Liver (tissue), 10 donors: ENCODE measurements around the gene PROS1. TPM values are rescaled to one million over a fixed set of nuclear protein-coding genes. Genes with fewer than 3 reads are reported as not detected.
"Not testable (repeated sequence)": the region's sequence is repeated elsewhere in the genome, so short reads cannot be mapped to it uniquely, and the experiment has no call there.

Source experiments
- DNase-seq: peaks from one replicate; pipeline ENCODE4 v3.0.0-alpha.2; 2017; ENCODE audit warnings: low spot score
- H3K27ac ChIP-seq, 2 donors: one replicate each; pipeline ENCODE4 v1.7.0; 2013; ENCODE audit warnings: inconsistent platforms in 2 of 2, low read length in 2 of 2, control low read depth in 1 of 2, low read depth in 1 of 2, mild to moderate bottlenecking in 1 of 2
- H3K27me3 ChIP-seq, 4 donors: one replicate each; pipeline versions ENCODE4 v1.6.1 to v1.7.0; 2013; ENCODE audit warnings: low read length in 3 of 4, inconsistent platforms in 1 of 4, mild to moderate bottlenecking in 1 of 4, moderate library complexity in 1 of 4; ENCODE audit not compliant: control insufficient read depth in 4 of 4, insufficient read depth in 4 of 4
- H3K36me3 ChIP-seq, 4 donors: one replicate each; pipeline versions ENCODE4 v1.6.1 to v1.7.0; 2013; ENCODE audit warnings: low read length in 3 of 4, mild to moderate bottlenecking in 3 of 4, low read depth in 1 of 4, moderate library complexity in 1 of 4; ENCODE audit not compliant: control insufficient read depth in 4 of 4, insufficient read depth in 3 of 4
- H3K4me1 ChIP-seq, 4 donors: one replicate each; pipeline versions ENCODE4 v1.6.1 to v1.7.0; 2013; ENCODE audit warnings: low read length in 3 of 4, mild to moderate bottlenecking in 3 of 4, moderate library complexity in 1 of 4; ENCODE audit not compliant: control insufficient read depth in 4 of 4, insufficient read depth in 4 of 4
- H3K4me3 ChIP-seq, 3 donors: one replicate each; pipeline versions ENCODE4 v1.6.1 to v1.7.0; 2013; ENCODE audit warnings: low read length in 3 of 3, control low read depth in 1 of 3, low read depth in 1 of 3, mild to moderate bottlenecking in 1 of 3
- H3K9ac ChIP-seq, 2 donors: one replicate each; pipeline ENCODE4 v1.7.0; 2013; ENCODE audit warnings: low read length in 2 of 2, mild to moderate bottlenecking in 2 of 2, moderate library complexity in 2 of 2, control low read depth in 1 of 2, low read depth in 1 of 2
- H3K9me3 ChIP-seq, 4 donors: one replicate each; pipeline versions ENCODE4 v1.6.1 to v1.7.0; 2013; ENCODE audit warnings: low read length in 3 of 4; ENCODE audit not compliant: control insufficient read depth in 4 of 4
- EGR1 ChIP-seq, 2 donors: IDR thresholded peaks; 2 replicates each; pipeline ENCODE4 v1.6.1; 2016 to 2018; ENCODE audit warnings: antibody characterized with exemption in 2 of 2, low read depth in 2 of 2
- FOXA1 ChIP-seq: IDR thresholded peaks from 2 replicates; pipeline ENCODE4 v1.6.1; 2016; ENCODE audit warnings: antibody characterized with exemption
- FOXA2 ChIP-seq: IDR thresholded peaks from 2 replicates; pipeline ENCODE4 v1.6.1; 2016; ENCODE audit warnings: antibody characterized with exemption
- GABPA ChIP-seq, 2 donors: IDR thresholded peaks in 1 of 2; conservative IDR thresholded peaks in 1 of 2; 2 replicates each; pipeline ENCODE4 v1.6.1; 2016; ENCODE audit warnings: antibody characterized with exemption in 2 of 2, mild to moderate bottlenecking in 1 of 2, moderate library complexity in 1 of 2
- HNF4A ChIP-seq, 2 donors: conservative IDR thresholded peaks; 2 replicates each; pipeline ENCODE4 v1.6.1; 2016; ENCODE audit warnings: antibody characterized with exemption in 2 of 2, mild to moderate bottlenecking in 2 of 2
- HNF4G ChIP-seq: IDR thresholded peaks from 2 replicates; pipeline ENCODE4 v1.6.1; 2016; ENCODE audit warnings: antibody characterized with exemption
- JUND ChIP-seq, 2 donors: IDR thresholded peaks; 2 replicates each; pipeline ENCODE4 v1.6.1; 2016; ENCODE audit warnings: antibody characterized with exemption in 2 of 2
- MAX ChIP-seq: IDR thresholded peaks from 2 replicates; pipeline ENCODE4 v1.6.1; 2016; ENCODE audit warnings: antibody characterized with exemption
- NR2F2 ChIP-seq: IDR thresholded peaks from 2 replicates; pipeline ENCODE4 v1.6.1; 2016; ENCODE audit warnings: antibody characterized with exemption
- RAD21 ChIP-seq, 2 donors: IDR thresholded peaks; 2 replicates each; pipeline ENCODE4 v1.6.1; 2016; ENCODE audit warnings: antibody characterized with exemption in 2 of 2, mild to moderate bottlenecking in 2 of 2
- REST ChIP-seq: IDR thresholded peaks from 2 replicates; pipeline ENCODE4 v1.6.1; 2016; ENCODE audit warnings: antibody characterized with exemption, mild to moderate bottlenecking
- RXRA ChIP-seq, 2 donors: IDR thresholded peaks; 2 replicates each; pipeline ENCODE4 v1.6.1; 2017 to 2018; ENCODE audit warnings: antibody characterized with exemption in 2 of 2, mild to moderate bottlenecking in 1 of 2
- SP1 ChIP-seq: IDR thresholded peaks from 2 replicates; pipeline ENCODE4 v1.6.1; 2018; ENCODE audit warnings: antibody characterized with exemption, mild to moderate bottlenecking
- TAF1 ChIP-seq: conservative IDR thresholded peaks from 2 replicates; pipeline ENCODE4 v1.6.1; 2016; ENCODE audit warnings: antibody characterized with exemption, mild to moderate bottlenecking
- ZBTB33 ChIP-seq: IDR thresholded peaks from 2 replicates; pipeline ENCODE4 v1.6.1; 2016; ENCODE audit warnings: antibody characterized with exemption
- WGBS: extraction: QIAGEN DNeasy Blood & Tissue Kit; methylation state at CpG from one replicate; pipeline ENCODE4 v1.1.7; 2013; 5-methylcytosine and 5-hydroxymethylcytosine counted together
- polyA plus RNA-seq, 2 donors: library from polyadenylated mRNA; stranded (reverse) in 1 of 2; unstranded in 1 of 2; fragments of 200-250 nt in 1 of 2; fragments of >200 nt in 1 of 2; fragmentation: Nextera tagmentation in 1 of 2; extraction: Ambion mirVana in 1 of 2; gene quantifications; one replicate each; pipeline versions ENCODE4 v1.2.1 to v1.2.3, GENCODE V29; 2013 to 2015
- small RNA-seq: library from RNA; depleted of rRNA; stranded (forward); fragments of <200 nt; gene quantifications from one replicate; pipeline ENCODE3, GENCODE V24; 2014
- total RNA-seq, 2 donors: library from RNA; depleted of rRNA; stranded (reverse); fragments of >200 nt; gene quantifications; one replicate each; pipeline ENCODE4 v1.2.3, GENCODE V29; 2014
- donor health status: healthy.
- donor health status: healthy.
- donor health status: healthy.
- donor health status: healthy.
- donor health status: healthy.

The PROS1 gene
- total and polyA plus RNA-seq, 4 donors: 88.9 to 252 (median 143) TPM

GRCh38 chr3:93843981-93844380 lies 129.7 kb downstream of the PROS1 start:
- 76% methylated on average over 5 of the region's 5 CpGs for WGBS
- DNase-seq: no peak
- Histone ChIP-seq H3K27me3 (no peaks in the 10 kb centered on the region), H3K27ac (no peak overlapping the region), H3K9me3 (no peaks in the 10 kb centered on the region), H3K9ac (no peak overlapping the region), H3K36me3 (no peaks in the 10 kb centered on the region), H3K4me1 (peaks cover 0 to 3% (median 1%) of the 10 kb centered on the region in 4 donors), H3K4me3 (no peak overlapping the region)
- TF ChIP-seq TAF1: no peak
- TF ChIP-seq FOXA2: no peak
- TF ChIP-seq NR2F2: no peak
- TF ChIP-seq HNF4A (conservative IDR thresholded peaks at IDR 0.05): no peak
- no peak for TF ChIP-seq ZBTB33
- no peak for TF ChIP-seq FOXA1
- TF ChIP-seq SP1: no peak
- no peak for TF ChIP-seq MAX
- no peak for TF ChIP-seq RXRA (IDR thresholded peaks at IDR 0.05)
- TF ChIP-seq RAD21 (IDR thresholded peaks at IDR 0.05): no peak
- TF ChIP-seq GABPA (IDR thresholded peaks at IDR 0.05 in 1 of 2, conservative IDR thresholded peaks at IDR 0.05 in 1 of 2): no peak
- no peak for TF ChIP-seq REST
- no peak for TF ChIP-seq HNF4G
- no peak for TF ChIP-seq EGR1 (IDR thresholded peaks at IDR 0.05; ENCODE audit: low read depth in 2 of 2)
- TF ChIP-seq JUND (IDR thresholded peaks at IDR 0.05): no peak

- not testable (repeated sequence) for H3K27me3 ChIP-seq, H3K9me3 ChIP-seq
- WGBS: 37% methylated on average over 1 of the region's 1 CpG
Measured at GRCh38 chr3:93839193-93839592, 134.5 kb downstream of the PROS1 start.

More at GRCh38 chr3:93839193-93839592, 134.5 kb downstream of the PROS1 start:
- not testable (repeated sequence) for H3K4me3 ChIP-seq, H3K4me1 ChIP-seq, DNase-seq, H3K27ac ChIP-seq, H3K36me3 ChIP-seq, H3K9ac ChIP-seq

Small RNA genes within 50 kb of the gene (small RNA-seq; reads per million reads assigned to genes)
- gene RF00019 (not detected), gene RNU6-488P (not detected), gene RNU6-511P (not detected)

Other genes with a start within 250 kb of the PROS1 start
- 1 to 10 TPM; 3.1 to 3.9 TPM for gene ARL13B, start 6.3 kb upstream of the PROS1 start, total RNA-seq
- 1 to 10 TPM; 3.0 to 5.8 TPM for gene ARL13B, start 6.3 kb upstream of the PROS1 start, polyA plus RNA-seq
- not detected for gene STX19, start 54.7 kb upstream of the PROS1 start, total RNA-seq
- under 1 TPM in 1 of 2 donors, not detected in 1; 0.18 TPM for gene STX19, start 54.7 kb upstream of the PROS1 start, polyA plus RNA-seq
- gene DHFR2, start 89.0 kb upstream of the PROS1 start, total RNA-seq: 1 to 10 TPM; 2.6 to 3.9 TPM
- gene DHFR2, start 89.0 kb upstream of the PROS1 start, polyA plus RNA-seq: 1 to 10 TPM; 2.3 to 2.4 TPM
- gene NSUN3, start 89.2 kb upstream of the PROS1 start, total RNA-seq: 10 to 100 TPM; 11.1 to 14.6 TPM
- gene NSUN3, start 89.2 kb upstream of the PROS1 start, polyA plus RNA-seq: 1 to 10 TPM; 3.8 to 5.1 TPM